Fibroblast of villous mesenchyme (primary cell): ENCODE measurements around the gene FBLN2. TPM values are rescaled to one million over a fixed set of nuclear protein-coding genes. Genes with fewer than 3 reads are reported as not detected.

ENCODE experiments used
- DNase-seq: peaks from one replicate; pipeline ENCODE4 v3.0.0-alpha.2; 2010; ENCODE audit warnings: low read depth
- H3K4me3 ChIP-seq: 2 replicates; pipeline ENCODE4 v1.5.1; 2011; ENCODE audit warnings: low read depth, mild to moderate bottlenecking, low read length
- total RNA-seq: library from RNA; depleted of rRNA; stranded (reverse); fragments of >200 nt; gene quantifications from 2 replicates; pipeline ENCODE4 v1.2.3, GENCODE V29; 2012
- TF ChIP-seq, protein P1 (sequence below): IDR thresholded peaks from 2 replicates; pipeline ENCODE4 v1.5.1; 2012; ENCODE audit warnings: low read depth, mild to moderate bottlenecking, low read length; ENCODE audit not compliant: insufficient read depth

FBLN2 gene
- total RNA-seq, 1 donor, result 30.2 TPM

DNA sequence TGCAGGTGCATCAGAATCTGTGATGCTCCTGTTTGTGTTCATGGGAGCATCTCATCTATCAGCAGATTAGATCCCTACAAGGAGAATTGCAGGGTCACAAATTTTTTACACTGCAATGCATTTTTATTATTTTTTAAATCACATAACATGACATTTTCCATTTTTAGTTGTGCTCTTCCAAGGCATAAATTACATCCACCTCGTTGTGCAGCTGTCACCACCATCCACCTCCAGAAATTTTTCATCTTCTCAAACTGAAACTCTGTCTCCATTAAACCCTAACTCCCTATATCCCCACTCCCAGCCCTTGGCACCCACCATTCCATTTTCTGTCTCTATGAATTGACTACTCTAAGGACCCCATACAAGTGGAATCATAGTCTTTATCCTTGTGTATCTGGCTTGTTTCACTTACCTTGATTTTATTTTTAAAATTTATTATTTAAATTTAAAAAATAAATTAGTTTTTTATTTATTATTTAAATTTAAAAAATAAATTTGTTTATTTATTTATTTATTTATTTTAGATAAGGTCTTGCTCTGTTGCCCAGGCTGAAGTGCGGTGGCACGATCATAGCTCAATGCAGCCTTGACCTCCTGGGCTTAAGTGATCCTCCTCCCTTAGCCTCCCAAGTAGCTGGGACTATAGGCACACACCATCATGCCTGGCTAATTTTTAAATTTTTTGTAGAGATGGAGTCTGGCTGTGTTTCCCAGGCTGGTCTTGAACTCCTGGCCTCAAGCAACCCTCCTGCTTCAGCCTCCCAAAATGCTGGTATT is 47.7 kb downstream of the FBLN2 start:
- no peak overlapping the region for H3K4me3 ChIP-seq
- TF ChIP-seq, protein P1, sequence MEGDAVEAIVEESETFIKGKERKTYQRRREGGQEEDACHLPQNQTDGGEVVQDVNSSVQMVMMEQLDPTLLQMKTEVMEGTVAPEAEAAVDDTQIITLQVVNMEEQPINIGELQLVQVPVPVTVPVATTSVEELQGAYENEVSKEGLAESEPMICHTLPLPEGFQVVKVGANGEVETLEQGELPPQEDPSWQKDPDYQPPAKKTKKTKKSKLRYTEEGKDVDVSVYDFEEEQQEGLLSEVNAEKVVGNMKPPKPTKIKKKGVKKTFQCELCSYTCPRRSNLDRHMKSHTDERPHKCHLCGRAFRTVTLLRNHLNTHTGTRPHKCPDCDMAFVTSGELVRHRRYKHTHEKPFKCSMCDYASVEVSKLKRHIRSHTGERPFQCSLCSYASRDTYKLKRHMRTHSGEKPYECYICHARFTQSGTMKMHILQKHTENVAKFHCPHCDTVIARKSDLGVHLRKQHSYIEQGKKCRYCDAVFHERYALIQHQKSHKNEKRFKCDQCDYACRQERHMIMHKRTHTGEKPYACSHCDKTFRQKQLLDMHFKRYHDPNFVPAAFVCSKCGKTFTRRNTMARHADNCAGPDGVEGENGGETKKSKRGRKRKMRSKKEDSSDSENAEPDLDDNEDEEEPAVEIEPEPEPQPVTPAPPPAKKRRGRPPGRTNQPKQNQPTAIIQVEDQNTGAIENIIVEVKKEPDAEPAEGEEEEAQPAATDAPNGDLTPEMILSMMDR, result no peak
- DNase-seq, result no peak

DNA sequence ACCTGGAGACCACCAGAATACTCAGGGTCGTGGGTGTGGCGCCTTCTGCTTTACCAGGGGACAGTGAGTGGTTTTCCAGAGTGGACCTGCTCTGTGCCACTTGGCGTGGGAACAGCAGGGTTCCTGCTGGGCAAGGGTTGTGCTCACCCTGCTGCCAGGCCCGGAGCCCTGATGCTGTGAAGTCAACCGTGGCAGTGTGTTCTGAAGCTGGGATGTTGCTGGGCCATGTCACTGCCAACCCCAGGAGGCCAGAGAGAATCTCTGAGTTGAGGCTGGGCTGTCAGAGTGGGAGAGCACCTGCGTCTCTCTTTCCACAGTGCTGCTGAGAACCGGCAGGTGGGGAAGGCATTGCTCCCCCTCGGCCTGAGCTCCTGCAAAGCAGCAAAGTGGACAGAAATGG is 48.7 kb downstream of the FBLN2 start:
- no peak for DNase-seq
- H3K4me3 ChIP-seq, result no peak overlapping the region
- TF ChIP-seq, protein P1, result no peak

DNA sequence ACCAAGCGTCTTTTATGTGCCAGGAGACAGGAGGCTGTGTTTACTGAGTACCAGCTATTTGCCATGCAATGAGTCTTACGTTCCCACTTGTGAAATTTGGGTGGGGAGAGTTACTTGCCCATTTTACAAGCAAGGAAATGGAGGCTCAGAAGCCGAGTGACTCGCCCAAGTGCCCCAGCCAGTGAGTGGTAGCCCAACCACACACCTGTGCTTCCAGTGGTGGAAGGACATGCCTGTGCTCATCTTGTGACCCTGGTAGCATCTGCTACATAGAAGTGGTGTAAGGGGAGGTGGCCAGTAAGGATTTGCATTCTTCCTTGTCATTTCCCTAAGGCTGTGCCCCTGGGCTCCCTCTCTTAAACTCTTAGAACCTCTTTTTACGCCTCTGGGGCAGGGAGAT is 49.3 kb downstream of the FBLN2 start:
- H3K4me3 ChIP-seq, result no peak overlapping the region
- no peak for DNase-seq

DNA sequence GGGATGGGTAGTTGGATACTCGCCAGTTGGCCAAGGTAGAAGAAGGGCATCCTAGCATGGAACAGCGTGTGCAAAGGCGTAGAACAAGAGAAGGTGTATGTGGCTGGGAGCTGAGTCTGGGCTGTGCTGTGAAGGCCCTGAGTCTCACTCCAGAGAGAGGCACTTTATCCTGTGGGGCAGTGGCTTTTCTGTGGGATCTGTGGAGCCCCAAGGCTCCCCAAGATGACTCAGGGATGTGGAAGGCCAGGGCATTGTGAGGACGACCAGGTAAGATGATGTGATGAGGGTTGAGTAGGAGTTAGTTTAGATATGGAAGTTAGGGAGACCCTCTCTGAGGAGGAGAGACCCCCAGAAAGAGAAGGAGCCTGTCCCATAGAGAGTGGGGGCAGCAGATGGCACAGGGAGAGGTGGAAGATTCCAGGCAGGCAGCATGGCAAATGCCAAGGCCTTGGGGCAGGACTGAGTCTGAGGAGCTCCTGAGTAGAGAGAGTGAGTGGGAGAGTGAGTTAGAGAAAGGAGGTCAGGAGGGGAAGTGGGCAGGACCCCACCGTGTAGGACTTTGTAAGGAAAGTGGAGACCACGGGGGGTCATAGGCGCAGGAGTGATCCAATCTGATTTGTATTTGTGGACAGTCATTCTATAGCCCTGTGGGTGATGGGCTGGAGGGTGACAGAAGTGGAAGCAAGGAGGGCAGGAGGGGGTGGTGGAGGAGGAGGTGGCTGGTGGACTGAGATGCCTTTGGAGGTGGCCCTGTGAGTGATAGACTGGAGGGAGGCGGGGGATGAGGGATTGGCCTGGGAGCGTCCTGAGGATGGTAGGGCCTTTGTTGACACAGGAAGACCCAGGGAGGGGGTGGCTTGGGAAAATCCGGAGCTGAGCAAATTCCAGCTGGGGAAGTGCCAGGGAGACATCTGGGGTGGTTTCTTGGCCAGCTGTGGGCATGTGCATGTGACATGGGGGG is 50.3 kb downstream of the FBLN2 start:
- TF ChIP-seq, protein P1, result no peak
- DNase-seq, result peak; percentile 56

More for the DNA sequence above, 49.3 kb downstream of the FBLN2 start:
- TF ChIP-seq, protein P1, result no peak

DNA sequence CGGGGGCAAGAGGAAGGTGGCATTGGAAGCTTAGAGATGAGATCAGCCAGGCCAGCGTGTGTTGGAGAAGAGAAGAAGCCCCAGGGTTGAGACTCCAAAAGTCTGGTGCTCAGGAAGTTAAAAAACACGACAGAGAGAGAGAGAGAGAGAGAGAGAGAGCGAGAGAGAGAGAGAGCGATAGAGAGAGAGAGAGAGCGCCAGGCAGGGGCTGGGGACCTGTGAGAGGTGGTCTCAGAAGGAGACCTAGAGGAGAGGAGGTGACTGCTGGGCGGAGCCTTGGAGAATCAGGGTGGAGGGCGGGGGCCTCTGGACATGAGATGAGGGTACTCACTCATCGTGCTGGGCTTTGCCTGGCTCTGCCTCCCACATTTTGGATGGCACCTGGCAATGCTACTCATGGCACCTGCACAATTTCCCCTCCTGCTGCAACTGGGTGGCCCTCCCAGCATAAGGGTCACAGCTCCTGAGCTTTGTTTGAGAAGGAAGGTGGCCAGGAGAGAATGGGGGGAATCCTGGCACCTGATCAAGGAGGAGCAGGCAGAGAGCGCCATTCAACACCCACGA is 51.0 kb downstream of the FBLN2 start:
- TF ChIP-seq, protein P1, result no peak
- DNase-seq, result no peak
- no peak overlapping the region for H3K4me3 ChIP-seq

More for the DNA sequence above, 50.3 kb downstream of the FBLN2 start:
- no peak overlapping the region for H3K4me3 ChIP-seq

DNA sequence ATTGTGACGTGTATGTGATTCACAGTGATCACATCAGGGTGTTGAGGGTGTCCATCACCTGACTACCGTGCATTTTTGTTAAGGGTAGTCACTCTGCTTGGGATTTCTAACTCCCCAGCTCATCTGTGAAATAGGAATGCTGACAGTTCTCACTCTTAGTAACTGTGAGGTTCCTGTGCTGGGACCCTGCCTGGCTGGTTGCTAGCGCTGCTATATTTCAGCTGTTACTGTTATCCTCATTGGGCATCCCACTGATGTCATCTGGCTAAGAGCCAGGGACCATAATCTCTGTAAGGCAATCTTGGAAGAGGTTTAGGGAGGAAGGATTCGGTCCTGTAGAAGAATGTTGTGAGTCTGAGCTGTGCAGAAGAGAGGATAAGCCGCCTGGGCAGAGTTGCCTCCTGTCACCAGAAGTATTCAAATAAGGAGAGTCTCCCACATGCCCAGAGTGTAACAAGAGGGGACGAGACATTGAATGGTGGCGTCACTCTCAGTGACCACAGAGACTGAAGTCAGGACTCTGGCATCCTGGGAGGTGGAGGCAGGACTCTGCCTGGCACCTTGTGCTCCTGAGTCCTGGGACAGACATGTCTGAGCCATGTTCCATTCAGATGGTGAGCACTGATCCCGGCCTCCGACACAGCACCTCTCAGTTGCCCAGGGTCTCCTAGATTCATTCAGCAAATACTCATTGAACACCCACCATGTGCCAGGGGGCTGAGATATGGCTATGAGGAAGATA is 52.2 kb downstream of the FBLN2 start:
- no peak overlapping the region for H3K4me3 ChIP-seq
- TF ChIP-seq, protein P1, result no peak
- DNase-seq, result peak; percentile 88
